GM12874 (cell line): ENCODE results near the gene MYH13.

Experiments
- CTCF ChIP-seq: IDR thresholded peaks from 2 replicates; pipeline ENCODE4 v1.5.1; 2011; ENCODE audit warnings: low read depth, mild to moderate bottlenecking, control low read depth, low read length, moderate library complexity; ENCODE audit not compliant: insufficient read depth

MYH13 gene

GRCh38 chr17:10328971-10329923 is 43.6 kb downstream of the MYH13 start:
- no peak for TF ChIP-seq CTCF

GRCh38 chr17:10328206-10328605 is 44.6 kb downstream of the MYH13 start:
- TF ChIP-seq CTCF = no peak

- peak; percentile 89 for TF ChIP-seq CTCF
These were observed 45.2 kb downstream of the MYH13 start for GRCh38 chr17:10327640-10328039.

GRCh38 chr17:10325031-10325695 is 47.6 kb downstream of the MYH13 start:
- TF ChIP-seq CTCF = no peak

GRCh38 chr17:10323812-10324610 is 48.8 kb downstream of the MYH13 start:
- no peak for TF ChIP-seq CTCF

GRCh38 chr17:10318535-10318934 is 54.3 kb downstream of the MYH13 start:
- TF ChIP-seq CTCF = no peak

GRCh38 chr17:10317543-10317834 is 55.3 kb downstream of the MYH13 start:
- no peak for TF ChIP-seq CTCF
